Osteoblast (primary cell): Measurements from ENCODE around the gene RAMP1. TPM values are rescaled to one million over a fixed set of nuclear protein-coding genes. Genes with fewer than 3 reads are reported as not detected.
A peak's percentile ranks its signal among the peaks of the same experiment; 100 is the strongest.

Experiments
- DNase-seq: peaks from one replicate; pipeline ENCODE4 v3.0.0; 2011; ENCODE audit warnings: low spot score, mixed read lengths; ENCODE audit not compliant: insufficient read length; ENCODE audit errors: missing footprints
- H2AFZ ChIP-seq: 2 replicates; pipeline ENCODE4 v1.6.0; 2011; ENCODE audit warnings: mild to moderate bottlenecking, low read length
- H3K27ac ChIP-seq: 2 replicates; pipeline ENCODE4 v1.5.1; 2011; ENCODE audit warnings: mild to moderate bottlenecking, low read depth, low read length, moderate library complexity
- H3K27me3 ChIP-seq: 2 replicates; pipeline ENCODE4 v1.6.0; 2012; ENCODE audit warnings: mild to moderate bottlenecking, control low read depth, inconsistent platforms, low read length, moderate library complexity; ENCODE audit not compliant: insufficient read depth
- H3K36me3 ChIP-seq: 2 replicates; pipeline ENCODE4 v1.5.1; 2011; ENCODE audit warnings: mild to moderate bottlenecking, low read length, control low read depth, moderate library complexity; ENCODE audit not compliant: insufficient read depth
- H3K4me1 ChIP-seq: 2 replicates; pipeline ENCODE4 v1.5.1; 2011; ENCODE audit warnings: mild to moderate bottlenecking, low read length, control low read depth, moderate library complexity; ENCODE audit not compliant: insufficient read depth
- H3K4me2 ChIP-seq: 2 replicates; pipeline ENCODE4 v1.6.0; 2011; ENCODE audit warnings: mild to moderate bottlenecking, low read length; ENCODE audit not compliant: insufficient read depth
- H3K4me3 ChIP-seq: fragments of 200-600 bp; sonication (generic); 3 replicates; pipeline ENCODE4 v1.5.1; 2012; ENCODE audit warnings: mild to moderate bottlenecking, low read length, inconsistent platforms; ENCODE audit not compliant: insufficient read depth
- H3K79me2 ChIP-seq: 2 replicates; pipeline ENCODE4 v1.6.0; 2012; ENCODE audit warnings: mild to moderate bottlenecking, low read length, control low read depth, inconsistent platforms; ENCODE audit not compliant: insufficient read depth
- H3K9me3 ChIP-seq: 2 replicates; pipeline ENCODE4 v1.5.1; 2011; ENCODE audit warnings: low read depth, low read length, control low read depth
- H4K20me1 ChIP-seq: 2 replicates; pipeline ENCODE4 v1.6.0; 2012; ENCODE audit warnings: mild to moderate bottlenecking, low read length, control low read depth; ENCODE audit not compliant: insufficient read depth
- CTCF ChIP-seq: IDR thresholded peaks from 2 replicates; pipeline ENCODE4 v1.5.1; 2011; ENCODE audit warnings: mild to moderate bottlenecking, low read depth, low read length, moderate library complexity; ENCODE audit errors: extremely low read depth
- total RNA-seq: library from RNA; depleted of rRNA; stranded (reverse); fragments of >200 nt; gene quantifications from 2 replicates; pipeline ENCODE4 v1.2.3, GENCODE V29; 2012

RAMP1 gene
- total RNA-seq, 1 donor = 1.8 TPM

- no peaks in the 10 kb centered on the region for H3K27me3 ChIP-seq
- no peaks in the 10 kb centered on the region for H3K36me3 ChIP-seq
- no peak overlapping the region for H3K4me3 ChIP-seq
- peak; percentile 77 for DNase-seq
- no peak overlapping the region for H3K4me2 ChIP-seq
- no peak for TF ChIP-seq CTCF
- H3K79me2 ChIP-seq = no peaks in the 10 kb centered on the region
- peaks cover 20% of the 10 kb centered on the region for H3K4me1 ChIP-seq
- H2AFZ ChIP-seq = peak overlapping the region; percentile 74
- H3K27ac ChIP-seq = peak overlapping the region; percentile 33
- no peaks in the 10 kb centered on the region for H3K9me3 ChIP-seq
- H4K20me1 ChIP-seq = no peaks in the 10 kb centered on the region
These were observed 36.4 kb downstream of the RAMP1 start for GRCh38 chr2:237895544-237896506.

- H3K4me1 ChIP-seq = peaks cover 20% of the 10 kb centered on the region
- no peaks in the 10 kb centered on the region for H4K20me1 ChIP-seq
- H3K79me2 ChIP-seq = no peaks in the 10 kb centered on the region
- H3K36me3 ChIP-seq = no peaks in the 10 kb centered on the region
- H3K9me3 ChIP-seq = no peaks in the 10 kb centered on the region
- peak; percentile 9 for DNase-seq
- H3K4me3 ChIP-seq = no peak overlapping the region
- H3K27me3 ChIP-seq = no peaks in the 10 kb centered on the region
- peak overlapping the region; percentile 33 for H3K27ac ChIP-seq
- H2AFZ ChIP-seq = peak overlapping the region; percentile 74
- no peak overlapping the region for H3K4me2 ChIP-seq
- no peak for TF ChIP-seq CTCF
These were observed 37.1 kb downstream of the RAMP1 start for GRCh38 chr2:237896507-237896892.

GRCh38 chr2:237896956-237897355 is 37.5 kb downstream of the RAMP1 start:
- Histone ChIP-seq H3K9me3 (no peaks in the 10 kb centered on the region), H3K4me1 (peaks cover 20% of the 10 kb centered on the region), H3K4me2 (no peak overlapping the region), H3K27me3 (no peaks in the 10 kb centered on the region), H3K79me2 (no peaks in the 10 kb centered on the region), H3K36me3 (no peaks in the 10 kb centered on the region), H4K20me1 (no peaks in the 10 kb centered on the region), H3K27ac (no peak overlapping the region), H2AFZ (peak overlapping the region; percentile 74), H3K4me3 (no peak overlapping the region)
- no peak for DNase-seq
- no peak for TF ChIP-seq CTCF

GRCh38 chr2:237898057-237898414 is 38.6 kb downstream of the RAMP1 start:
- peak overlapping the region; percentile 23 for H3K4me2 ChIP-seq
- no peak overlapping the region for H3K4me3 ChIP-seq
- no peaks in the 10 kb centered on the region for H3K9me3 ChIP-seq
- no peak for DNase-seq
- no peaks in the 10 kb centered on the region for H4K20me1 ChIP-seq
- peaks cover 20% of the 10 kb centered on the region for H3K4me1 ChIP-seq
- no peaks in the 10 kb centered on the region for H3K36me3 ChIP-seq
- no peak overlapping the region for H2AFZ ChIP-seq
- H3K27ac ChIP-seq = peak overlapping the region; percentile 64
- TF ChIP-seq CTCF = no peak
- no peaks in the 10 kb centered on the region for H3K27me3 ChIP-seq
- no peaks in the 10 kb centered on the region for H3K79me2 ChIP-seq
